NCI-H187 (cell line): ENCODE data around the gene OST4.

ENCODE experiments used
- DNase-seq, 2 experiments: peaks; one replicate each; lab custom pipeline; 2025; lab: John Stamatoyannopoulos, UW

OST4 gene

GRCh38 chr2:27053321-27053720 is 18.1 kb downstream of the OST4 start:
- DNase-seq = no peak

GRCh38 chr2:27051902-27052645 is 19.4 kb downstream of the OST4 start:
- DNase-seq = no peak

- DNase-seq = peak; percentile 89 to 95
These were observed 20.2 kb downstream of the OST4 start, which contains the start of gene AGBL5 for GRCh38 chr2:27050996-27051901. Gene AGBL5 (plus strand): TSS chr2:27051668. CDS start chr2:27052959, 1,291 bp downstream.

- DNase-seq = peak; percentile 77 to 99
These were observed 21.0 kb downstream of the OST4 start for GRCh38 chr2:27050281-27050995.

- DNase-seq = no peak
These were observed 21.8 kb downstream of the OST4 start for GRCh38 chr2:27049422-27050280.

GRCh38 chr2:27042985-27043634 is 28.3 kb downstream of the OST4 start:
- DNase-seq = no peak

- DNase-seq = peak; percentile 38 to 41
These were observed 29.2 kb downstream of the OST4 start for GRCh38 chr2:27042159-27042661.

- no peak for DNase-seq
These were observed 29.7 kb downstream of the OST4 start for GRCh38 chr2:27041752-27042151.

- no peak for DNase-seq
These were observed 31.2 kb downstream of the OST4 start for GRCh38 chr2:27040282-27040681.

- no peak for DNase-seq
These were observed 31.6 kb downstream of the OST4 start for GRCh38 chr2:27039871-27040270.

GRCh38 chr2:27039426-27039825 is 32.0 kb downstream of the OST4 start:
- DNase-seq = no peak

GRCh38 chr2:27038631-27039339 is 32.7 kb downstream of the OST4 start:
- no peak for DNase-seq

- DNase-seq = no peak
These were observed 33.4 kb downstream of the OST4 start for GRCh38 chr2:27038012-27038411.

- no peak for DNase-seq
These were observed 38.1 kb downstream of the OST4 start for GRCh38 chr2:27033253-27033852.

- peak; percentile 68 to 84 for DNase-seq
These were observed 38.8 kb downstream of the OST4 start, which contains the start of gene TMEM214 for GRCh38 chr2:27032495-27033252. Gene TMEM214 (plus strand): TSS chr2:27032965. CDS start chr2:27033016, 51 bp downstream.

GRCh38 chr2:27029051-27029450 is 42.4 kb downstream of the OST4 start:
- no peak for DNase-seq

- no peak for DNase-seq
These were observed 44.2 kb downstream of the OST4 start for GRCh38 chr2:27027211-27027651.
